PC-9 (cell line): ENCODE results near the gene WDR17.

Source experiments
- CTCF ChIP-seq: fragments of 200-600 bp; sonication (generic); conservative IDR thresholded peaks from 2 replicates; pipeline ENCODE4 v1.6.1; 2017; ENCODE audit warnings: mixed run types, antibody characterized with exemption, mild to moderate bottlenecking, moderate library complexity
- EZH2 ChIP-seq: fragments of 200-600 bp; sonication (generic); IDR thresholded peaks from 2 replicates; pipeline ENCODE4 v1.8.0; 2017; ENCODE audit warnings: antibody characterized with exemption, low read depth

DNA sequence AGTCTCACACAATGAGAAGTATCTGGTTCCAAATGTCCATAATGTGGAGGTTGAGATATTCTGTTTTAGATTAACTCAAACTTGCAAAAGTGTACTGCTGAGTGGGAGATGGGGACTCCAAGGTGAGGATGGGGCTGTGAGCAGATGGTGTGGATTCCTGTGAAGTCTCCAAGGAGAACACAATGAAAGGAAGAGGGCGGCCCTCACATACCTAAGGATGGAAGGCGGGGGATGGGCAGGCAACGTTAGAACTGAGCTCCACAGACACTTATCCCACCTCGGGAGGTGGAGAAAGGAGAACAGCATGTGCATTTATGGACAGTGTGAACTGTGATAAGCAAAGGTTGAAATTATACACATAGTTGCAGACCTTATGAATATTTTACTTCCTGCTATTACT is 139.7 kb downstream of the WDR17 start:
- TF ChIP-seq CTCF (no peak), EZH2 (no peak)
